ENCODE data around the gene TRIM47. TPM values are rescaled to one million over a fixed set of nuclear protein-coding genes. Genes with fewer than 3 reads are reported as not detected.

Gene TRIM47
- total and polyA plus RNA-seq, 8 donors, result 13.4 to 63.8 (median 20.8) TPM

DNA sequence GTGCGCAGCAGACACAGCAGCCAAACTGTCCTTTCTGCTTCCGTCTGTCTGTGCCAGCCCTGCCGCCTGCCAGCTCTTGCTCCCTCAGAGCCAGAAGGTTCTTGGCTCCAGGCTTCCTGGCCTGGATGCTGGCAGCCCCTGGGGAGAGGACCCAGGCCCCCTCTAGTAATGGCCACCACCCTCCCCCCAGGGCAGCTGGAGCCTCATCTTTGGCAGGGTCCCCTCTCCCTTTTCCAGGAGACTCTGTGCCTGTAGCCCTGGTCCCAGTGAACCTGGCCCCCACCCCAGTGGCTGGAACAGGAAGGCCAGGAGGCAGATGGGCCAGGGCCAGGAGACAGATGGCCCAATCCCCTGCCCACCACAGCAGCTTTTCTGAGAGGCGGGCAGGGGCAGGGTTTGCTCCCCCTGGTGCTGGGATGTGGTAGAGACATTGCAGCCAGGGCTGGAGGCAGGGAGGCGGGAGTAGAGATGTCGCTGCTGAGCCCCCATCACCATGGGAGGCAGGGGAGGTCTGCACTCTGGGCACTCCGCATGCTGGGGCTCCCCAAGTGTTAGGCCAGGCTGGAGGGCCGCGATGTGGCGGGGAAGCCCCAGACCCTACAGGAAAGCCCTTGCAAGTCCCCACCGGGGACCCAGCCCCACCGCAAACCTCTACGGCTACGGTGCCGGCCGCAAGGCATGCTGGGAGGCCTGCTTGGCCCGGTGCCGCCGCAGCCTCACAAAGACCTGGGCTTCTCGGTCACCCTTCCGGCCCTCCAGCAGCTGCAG is 50.9 kb downstream of the TRIM47 start:
- Histone ChIP-seq H3K9me3 (no peaks in the 10 kb centered on the region), H3K27me3 (no peaks in the 10 kb centered on the region), H3K36me3 (peaks cover 0 to 92% of the 10 kb centered on the region in 2 donors), H3K4me1 (peaks cover 7 to 15% of the 10 kb centered on the region in 2 donors), H3K4me3 (peak overlapping the region in 1 of 2 donors; percentile 7), H3K27ac (peak overlapping the region; percentile 39 to 65)
- intact Hi-C loops (cut with DNase I), result no loop called here
- TF ChIP-seq, protein P1, sequence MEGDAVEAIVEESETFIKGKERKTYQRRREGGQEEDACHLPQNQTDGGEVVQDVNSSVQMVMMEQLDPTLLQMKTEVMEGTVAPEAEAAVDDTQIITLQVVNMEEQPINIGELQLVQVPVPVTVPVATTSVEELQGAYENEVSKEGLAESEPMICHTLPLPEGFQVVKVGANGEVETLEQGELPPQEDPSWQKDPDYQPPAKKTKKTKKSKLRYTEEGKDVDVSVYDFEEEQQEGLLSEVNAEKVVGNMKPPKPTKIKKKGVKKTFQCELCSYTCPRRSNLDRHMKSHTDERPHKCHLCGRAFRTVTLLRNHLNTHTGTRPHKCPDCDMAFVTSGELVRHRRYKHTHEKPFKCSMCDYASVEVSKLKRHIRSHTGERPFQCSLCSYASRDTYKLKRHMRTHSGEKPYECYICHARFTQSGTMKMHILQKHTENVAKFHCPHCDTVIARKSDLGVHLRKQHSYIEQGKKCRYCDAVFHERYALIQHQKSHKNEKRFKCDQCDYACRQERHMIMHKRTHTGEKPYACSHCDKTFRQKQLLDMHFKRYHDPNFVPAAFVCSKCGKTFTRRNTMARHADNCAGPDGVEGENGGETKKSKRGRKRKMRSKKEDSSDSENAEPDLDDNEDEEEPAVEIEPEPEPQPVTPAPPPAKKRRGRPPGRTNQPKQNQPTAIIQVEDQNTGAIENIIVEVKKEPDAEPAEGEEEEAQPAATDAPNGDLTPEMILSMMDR (IDR thresholded peaks at IDR 0.05), result peak; percentile 44 to 67
- peak; percentile 63 for ATAC-seq
- DNase-seq, result peak in 2 of 4 donors; percentile 67 to 78

- H3K36me3 ChIP-seq, result peaks cover 0 to 98% of the 10 kb centered on the region in 2 donors
- intact Hi-C loops (cut with DNase I), result no loop called here
- no peak for ATAC-seq
Measured at GRCh38 chr17:75826561-75827307, 51.6 kb downstream of the TRIM47 start.

GRCh38 chr17:75825748-75826370 is 52.5 kb downstream of the TRIM47 start:
- Histone ChIP-seq H3K27me3 (no peaks in the 10 kb centered on the region), H3K4me1 (peaks cover 7% of the 10 kb centered on the region in 2 donors), H3K9me3 (no peaks in the 10 kb centered on the region), H3K4me3 (no peak overlapping the region), H3K27ac (peak overlapping the region in 1 of 2 donors; percentile 49), H3K36me3 (peaks cover 0 to 98% of the 10 kb centered on the region in 2 donors)
- no peak for ATAC-seq
- no peak for DNase-seq
- TF ChIP-seq, protein P1 (IDR thresholded peaks at IDR 0.05), result no peak
- intact Hi-C loops (cut with DNase I), result no loop called here

More at GRCh38 chr17:75826561-75827307, 51.6 kb downstream of the TRIM47 start:
- no peak overlapping the region for H3K4me3 ChIP-seq
- DNase-seq, result no peak
- H3K4me1 ChIP-seq, result peaks cover 7 to 8% of the 10 kb centered on the region in 2 donors
- H3K27ac ChIP-seq, result peak overlapping the region; percentile 39 to 65
- H3K27me3 ChIP-seq, result no peaks in the 10 kb centered on the region
- no peaks in the 10 kb centered on the region for H3K9me3 ChIP-seq
- TF ChIP-seq, protein P1 (IDR thresholded peaks at IDR 0.05), result no peak

- Histone ChIP-seq H3K9me3 (no peaks in the 10 kb centered on the region), H3K36me3 (peaks cover 0 to 98% of the 10 kb centered on the region in 2 donors), H3K27me3 (no peaks in the 10 kb centered on the region), H3K4me3 (no peak overlapping the region), H3K4me1 (peaks cover 7% of the 10 kb centered on the region in 2 donors), H3K27ac (peak overlapping the region in 1 of 2 donors; percentile 49)
- DNase-seq (peak in 2 of 4 donors; percentile 36 to 64), ATAC-seq (no peak)
- TF ChIP-seq, protein P1 (IDR thresholded peaks at IDR 0.05), result no peak
- intact Hi-C loops (cut with DNase I), result no loop called here
Measured at GRCh38 chr17:75825149-75825552, 53.2 kb downstream of the TRIM47 start.
